ENCODE data around the gene NOTUM. TPM values are rescaled to one million over a fixed set of nuclear protein-coding genes. Genes with fewer than 3 reads are reported as not detected.
A peak's percentile ranks its signal among the peaks of the same experiment; 100 is the strongest.

Gene NOTUM
- total RNA-seq, 4 donors from 2014 or later, result 1.1 to 11.5 (median 1.5) TPM

- Histone ChIP-seq H3K27me3 (no peaks in the 10 kb centered on the region), H3K4me1 (peaks cover 17% of the 10 kb centered on the region), H3K4me3 (no peak overlapping the region), H3K27ac (no peak overlapping the region), H3K9me3 (no peaks in the 10 kb centered on the region), H3K36me3 (peaks cover 48% of the 10 kb centered on the region)
- no peak for DNase-seq (ENCODE audit: low spot score in 2 of 2)
- TF ChIP-seq EP300 (IDR thresholded peaks at IDR 0.05) (no peak), POLR2A (IDR thresholded peaks at IDR 0.05) (no peak), POLR2AphosphoS5 (IDR thresholded peaks at IDR 0.05) (no peak)
- TF ChIP-seq, protein P1, sequence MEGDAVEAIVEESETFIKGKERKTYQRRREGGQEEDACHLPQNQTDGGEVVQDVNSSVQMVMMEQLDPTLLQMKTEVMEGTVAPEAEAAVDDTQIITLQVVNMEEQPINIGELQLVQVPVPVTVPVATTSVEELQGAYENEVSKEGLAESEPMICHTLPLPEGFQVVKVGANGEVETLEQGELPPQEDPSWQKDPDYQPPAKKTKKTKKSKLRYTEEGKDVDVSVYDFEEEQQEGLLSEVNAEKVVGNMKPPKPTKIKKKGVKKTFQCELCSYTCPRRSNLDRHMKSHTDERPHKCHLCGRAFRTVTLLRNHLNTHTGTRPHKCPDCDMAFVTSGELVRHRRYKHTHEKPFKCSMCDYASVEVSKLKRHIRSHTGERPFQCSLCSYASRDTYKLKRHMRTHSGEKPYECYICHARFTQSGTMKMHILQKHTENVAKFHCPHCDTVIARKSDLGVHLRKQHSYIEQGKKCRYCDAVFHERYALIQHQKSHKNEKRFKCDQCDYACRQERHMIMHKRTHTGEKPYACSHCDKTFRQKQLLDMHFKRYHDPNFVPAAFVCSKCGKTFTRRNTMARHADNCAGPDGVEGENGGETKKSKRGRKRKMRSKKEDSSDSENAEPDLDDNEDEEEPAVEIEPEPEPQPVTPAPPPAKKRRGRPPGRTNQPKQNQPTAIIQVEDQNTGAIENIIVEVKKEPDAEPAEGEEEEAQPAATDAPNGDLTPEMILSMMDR (IDR thresholded peaks at IDR 0.05), result no peak
- WGBS, result 96% methylated on average over 14 of the region's 24 CpGs
These were observed 56.9 kb downstream of the NOTUM start for GRCh38 chr17:81903896-81904599.

DNA sequence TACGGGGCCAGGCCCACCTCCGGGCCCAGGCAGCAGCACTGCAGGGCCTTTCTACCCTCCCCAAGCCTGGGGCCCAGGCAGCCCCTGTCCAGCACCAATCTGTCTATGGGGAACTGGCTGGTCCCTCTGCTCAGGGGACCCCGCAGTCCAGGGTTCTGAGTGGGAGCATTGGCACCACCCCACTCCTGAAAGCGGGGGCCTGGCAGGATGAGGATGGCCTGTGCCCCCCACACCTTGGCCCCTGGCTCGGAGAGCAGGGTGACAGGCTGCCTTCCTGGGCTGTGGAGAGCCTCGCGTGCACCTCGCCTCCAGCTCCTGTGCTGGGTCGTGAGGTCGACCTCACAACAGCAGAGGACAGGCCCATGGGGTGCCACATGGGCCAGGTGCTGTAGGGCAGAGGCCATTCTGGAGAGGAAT, 57.6 kb downstream of the NOTUM start:
- no peak overlapping the region for H3K4me3 ChIP-seq
- peaks cover 17% of the 10 kb centered on the region for H3K4me1 ChIP-seq
- 95% methylated on average over 4 of the region's 10 CpGs for WGBS
- no peaks in the 10 kb centered on the region for H3K27me3 ChIP-seq
- H3K27ac ChIP-seq, result no peak overlapping the region
- TF ChIP-seq POLR2A (IDR thresholded peaks at IDR 0.05) (no peak), EP300 (IDR thresholded peaks at IDR 0.05) (no peak), POLR2AphosphoS5 (IDR thresholded peaks at IDR 0.05) (no peak)
- TF ChIP-seq, protein P1 (IDR thresholded peaks at IDR 0.05), result no peak
- no peaks in the 10 kb centered on the region for H3K9me3 ChIP-seq
- DNase-seq (ENCODE audit: low spot score in 2 of 2), result no peak
- H3K36me3 ChIP-seq, result peaks cover 51% of the 10 kb centered on the region

- Histone ChIP-seq H3K4me1 (peaks cover 17% of the 10 kb centered on the region), H3K4me3 (peak overlapping the region; percentile 54), H3K36me3 (peaks cover 56% of the 10 kb centered on the region), H3K9me3 (no peaks in the 10 kb centered on the region), H3K27ac (no peak overlapping the region), H3K27me3 (no peaks in the 10 kb centered on the region)
- TF ChIP-seq, protein P1 (IDR thresholded peaks at IDR 0.05), result no peak
- DNase-seq (ENCODE audit: low spot score in 2 of 2), result no peak
- WGBS, result 47% methylated on average over 21 of the region's 47 CpGs
These were observed 58.2 kb downstream of the NOTUM start for GRCh38 chr17:81902653-81903414.

Other genes with a start within 250 kb of the NOTUM start
- 10 to 100 TPM; 14.1 to 32.0 (median 16.9) TPM for gene SLC25A10, start 248.9 kb downstream of the NOTUM start, total RNA-seq
- 1 to 10 TPM in 2 of 4 donors, under 1 TPM in 2; 0.52 to 3.8 (median 1.3) TPM for gene GCGR, start 157.0 kb downstream of the NOTUM start, total RNA-seq
- gene MCRIP1, start 127.9 kb downstream of the NOTUM start, total RNA-seq, result 10 to 100 TPM; 20.3 to 29.3 (median 27.4) TPM
- gene PPP1R27, start 126.1 kb downstream of the NOTUM start, total RNA-seq, result 1 to 10 TPM in 1 of 4 donors, not detected in 3; 1.3 TPM
- gene P4HB, start 100.7 kb downstream of the NOTUM start, total RNA-seq, result 1,000 to 10,000 TPM in 1 of 4 donors, 100 to 1,000 TPM in 3; 521 to 1,041 (median 898) TPM
- gene ARHGDIA, start 89.8 kb downstream of the NOTUM start, total RNA-seq, result 100 to 1,000 TPM; 157 to 202 (median 180) TPM
- gene ALYREF, start 69.6 kb downstream of the NOTUM start, total RNA-seq, result 100 to 1,000 TPM in 2 of 4 donors, 10 to 100 TPM in 2; 43.0 to 110 (median 96.3) TPM
- gene ANAPC11, start 69.5 kb downstream of the NOTUM start, total RNA-seq, result 100 to 1,000 TPM in 3 of 4 donors, 10 to 100 TPM in 1; 73.7 to 135 (median 121) TPM
- gene NPB, start 58.9 kb downstream of the NOTUM start, total RNA-seq, result under 1 TPM in 1 of 4 donors, not detected in 3; 0.40 TPM
- gene PCYT2, start 49.8 kb downstream of the NOTUM start, total RNA-seq, result 10 to 100 TPM; 23.7 to 34.2 (median 30.4) TPM
- gene SIRT7, start 43.0 kb downstream of the NOTUM start, total RNA-seq, result 10 to 100 TPM; 30.7 to 52.4 (median 38.9) TPM
- gene MAFG, start 33.5 kb downstream of the NOTUM start, total RNA-seq, result 10 to 100 TPM; 17.1 to 21.1 (median 19.0) TPM
- 10 to 100 TPM in 1 of 4 donors, 1 to 10 TPM in 3; 3.7 to 13.1 (median 9.0) TPM for gene PYCR1, start 23.9 kb downstream of the NOTUM start, total RNA-seq
- not detected for gene MYADML2, start 14.0 kb downstream of the NOTUM start, total RNA-seq
- 10 to 100 TPM; 17.9 to 25.6 (median 21.6) TPM for gene ASPSCR1, start 16.4 kb upstream of the NOTUM start, total RNA-seq
- gene CENPX, start 61.7 kb upstream of the NOTUM start, total RNA-seq, result 10 to 100 TPM; 75.8 to 81.6 (median 76.8) TPM
- gene LRRC45, start 62.1 kb upstream of the NOTUM start, total RNA-seq, result 10 to 100 TPM; 14.1 to 18.7 (median 15.4) TPM
- gene RAC3, start 70.5 kb upstream of the NOTUM start, total RNA-seq, result 10 to 100 TPM; 13.7 to 34.1 (median 14.8) TPM
- 100 to 1,000 TPM; 160 to 267 (median 222) TPM for gene DCXR, start 76.5 kb upstream of the NOTUM start, total RNA-seq
- gene RFNG, start 90.6 kb upstream of the NOTUM start, total RNA-seq, result 10 to 100 TPM; 46.0 to 61.0 (median 50.8) TPM
- 100 to 1,000 TPM in 2 of 4 donors, 10 to 100 TPM in 2; 72.4 to 113 (median 100) TPM for gene GPS1, start 90.7 kb upstream of the NOTUM start, total RNA-seq
- 100 to 1,000 TPM in 3 of 4 donors, 10 to 100 TPM in 1; 79.3 to 176 (median 108) TPM for gene DUS1L, start 104.6 kb upstream of the NOTUM start, total RNA-seq
- gene FASN, start 137.0 kb upstream of the NOTUM start, total RNA-seq, result 100 to 1,000 TPM; 278 to 464 (median 359) TPM